Measurements from ENCODE around the gene KIDINS220. TPM values are rescaled to one million over a fixed set of nuclear protein-coding genes. Genes with fewer than 3 reads are reported as not detected.

Gene KIDINS220
- total and polyA plus RNA-seq, 2 of the 13 experiments (the other 11 are each of a cell fraction or from before 2014, with no cell fraction given), result 25.2 to 32.3 TPM

GRCh38 chr2:8681786-8682692 is 155.4 kb downstream of the KIDINS220 start, which contains the start of gene ID2 (continued):
- TF ChIP-seq, protein P1, sequence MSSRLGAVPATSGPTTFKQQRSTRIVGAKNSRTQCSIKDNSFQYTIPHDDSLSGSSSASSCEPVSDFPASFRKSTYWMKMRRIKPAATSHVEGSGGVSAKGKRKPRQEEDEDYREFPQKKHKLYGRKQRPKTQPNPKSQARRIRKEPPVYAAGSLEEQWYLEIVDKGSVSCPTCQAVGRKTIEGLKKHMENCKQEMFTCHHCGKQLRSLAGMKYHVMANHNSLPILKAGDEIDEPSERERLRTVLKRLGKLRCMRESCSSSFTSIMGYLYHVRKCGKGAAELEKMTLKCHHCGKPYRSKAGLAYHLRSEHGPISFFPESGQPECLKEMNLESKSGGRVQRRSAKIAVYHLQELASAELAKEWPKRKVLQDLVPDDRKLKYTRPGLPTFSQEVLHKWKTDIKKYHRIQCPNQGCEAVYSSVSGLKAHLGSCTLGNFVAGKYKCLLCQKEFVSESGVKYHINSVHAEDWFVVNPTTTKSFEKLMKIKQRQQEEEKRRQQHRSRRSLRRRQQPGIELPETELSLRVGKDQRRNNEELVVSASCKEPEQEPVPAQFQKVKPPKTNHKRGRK (CRISPR knock-in tag; IDR thresholded peaks at IDR 0.05), result no peak; the same call in 1 of the 2 replicates
- TF ChIP-seq PHF8 (CRISPR knock-in tag; IDR thresholded peaks at IDR 0.05) (peak; percentile 75), ZNF253 (CRISPR knock-in tag; IDR thresholded peaks at IDR 0.05; ENCODE audit: borderline replicate concordance) (no peak), CCAR2 (optimal IDR thresholded peaks at IDR 0.05; ENCODE audit: low read depth, low read length) (no peak), MATR3 (CRISPR knock-in tag; IDR thresholded peaks at IDR 0.05) (no peak), NFE2 (CRISPR knock-in tag; IDR thresholded peaks at IDR 0.05) (no peak), SNAPC2 (CRISPR knock-in tag; IDR thresholded peaks at IDR 0.05) (no peak), ZFP37 (CRISPR knock-in tag; IDR thresholded peaks at IDR 0.05; ENCODE audit: borderline replicate concordance) (peak; percentile 85), EED (CRISPR knock-in tag; IDR thresholded peaks at IDR 0.05) (peak; percentile 98), U2AF1 (optimal IDR thresholded peaks at IDR 0.05; ENCODE audit: low read depth, low read length) (peak; percentile 83), PAXIP1 (CRISPR knock-in tag; conservative IDR thresholded peaks at IDR 0.05) (peak; percentile 67), ZMAT5 (CRISPR knock-in tag; IDR thresholded peaks at IDR 0.05; ENCODE audit: borderline replicate concordance, low read depth) (no peak), DDIT3 (CRISPR knock-in tag; IDR thresholded peaks at IDR 0.05) (0 out of 2 replicates have a peak, but pooled peaks have one; percentile 84), THAP7 (CRISPR knock-in tag; IDR thresholded peaks at IDR 0.05) (peak; percentile 94; the same call in 1 of the 2 replicates), ELF4 (CRISPR knock-in tag; IDR thresholded peaks at IDR 0.05; ENCODE audit: borderline replicate concordance) (peak; percentile 91), ZNF614 (CRISPR knock-in tag; IDR thresholded peaks at IDR 0.05; ENCODE audit: borderline replicate concordance) (peak; percentile 93; the same call in 1 of the 2 replicates), ZNF460 (CRISPR knock-in tag; IDR thresholded peaks at IDR 0.05; ENCODE audit: borderline replicate concordance) (peak; percentile 28; the same call in 1 of the 2 replicates), SRF (IDR thresholded peaks at IDR 0.05; ENCODE audit: low read depth, low read length) (no peak), BCL6 (CRISPR knock-in tag; IDR thresholded peaks at IDR 0.05) (peak; percentile 91), ZNF841 (CRISPR knock-in tag; IDR thresholded peaks at IDR 0.05; ENCODE audit: borderline replicate concordance) (0 out of 2 replicates have a peak, but pooled peaks have one; percentile 1), MEIS2 (CRISPR knock-in tag; IDR thresholded peaks at IDR 0.05) (peak; percentile 91), ZNF776 (CRISPR knock-in tag; IDR thresholded peaks at IDR 0.05) (peak; percentile 86; the same call in 1 of the 2 replicates), SP4 (CRISPR knock-in tag; IDR thresholded peaks at IDR 0.05) (peak; percentile 97)

All from HepG2 (cell line).